Spleen (tissue), 13 donors: ENCODE results near the gene DNAJC4. TPM values are rescaled to one million over a fixed set of nuclear protein-coding genes. Genes with fewer than 3 reads are reported as not detected.

Experiments used
- DNase-seq: peaks from one replicate; pipeline ENCODE4 v3.0.0-alpha.2; 2020
- H3K27ac ChIP-seq, 8 donors: fragments of 200-600 bp; sonication (generic) in 7 of 8; 1 replicate in 4 of 8; 2 replicates in 4 of 8; pipeline versions ENCODE4 v1.5.0 to v1.8.0; 2016 to 2021; ENCODE audit warnings: inconsistent platforms in 4 of 8, mild to moderate bottlenecking in 4 of 8, moderate library complexity in 1 of 8
- H3K27me3 ChIP-seq, 7 donors: fragments of 200-600 bp; sonication (generic) in 6 of 7; replicated peaks in 1 of 7; 1 replicate in 4 of 7; 2 replicates in 3 of 7; pipeline versions ENCODE4 v1.5.0 to v1.8.0; 2016 to 2021; ENCODE audit warnings: inconsistent platforms in 3 of 7, mild to moderate bottlenecking in 1 of 7
- H3K36me3 ChIP-seq, 6 donors: fragments of 200-600 bp; sonication (generic) in 5 of 6; 1 replicate in 4 of 6; 2 replicates in 2 of 6; pipeline versions ENCODE4 v1.5.0 to v1.8.0; 2016 to 2021; ENCODE audit warnings: inconsistent platforms in 2 of 6
- H3K4me1 ChIP-seq, 6 donors: fragments of 200-600 bp; sonication (generic) in 5 of 6; 1 replicate in 3 of 6; 2 replicates in 3 of 6; pipeline versions ENCODE4 v1.5.0 to v1.8.0; 2016 to 2021; ENCODE audit warnings: inconsistent platforms in 3 of 6
- H3K4me3 ChIP-seq, 8 donors: fragments of 200-600 bp; sonication (generic) in 7 of 8; 1 replicate in 4 of 8; 2 replicates in 4 of 8; pipeline versions ENCODE4 v1.5.0 to v1.8.0; 2016 to 2021; ENCODE audit warnings: inconsistent platforms in 4 of 8, mild to moderate bottlenecking in 4 of 8, moderate library complexity in 2 of 8
- H3K9me3 ChIP-seq, 8 donors: fragments of 200-600 bp; sonication (generic) in 7 of 8; 1 replicate in 4 of 8; 2 replicates in 4 of 8; pipeline versions ENCODE4 v1.5.0 to v1.8.0; 2016 to 2021; ENCODE audit warnings: inconsistent platforms in 4 of 8
- CTCF ChIP-seq, 11 experiments: fragments of 200-600 bp in 7 of 11; fragments of 450-650 bp in 4 of 11; sonication (generic) in 4 of 11; IDR thresholded peaks in 8 of 11; conservative IDR thresholded peaks in 3 of 11; 1 replicate in 7 of 11; 2 replicates in 4 of 11; pipeline versions ENCODE4 v1.4.0 to v1.8.0; 2016 to 2021; ENCODE audit warnings: antibody characterized with exemption in 11 of 11, inconsistent platforms in 4 of 11, mild to moderate bottlenecking in 1 of 11
- POLR2A ChIP-seq, 3 donors: fragments of 450-650 bp; IDR thresholded peaks; one replicate each; pipeline ENCODE4 v1.5.1; 2017; ENCODE audit warnings: antibody characterized with exemption in 3 of 3, mild to moderate bottlenecking in 1 of 3
- POLR2AphosphoS5 ChIP-seq, 3 donors: sonication (generic); formaldehyde crosslinking; IDR thresholded peaks; one replicate each; pipeline ENCODE4 v1.5.1; 2017; ENCODE audit warnings: antibody characterized with exemption in 3 of 3
- WGBS, 5 donors: extraction: QIAGEN DNeasy Blood & Tissue Kit in 3 of 5; methylation state at CpG; one replicate each; pipeline versions ENCODE4 v1.1.5 to v1.1.7; 2013 to 2018; 5-methylcytosine and 5-hydroxymethylcytosine counted together
- intact Hi-C: fragments of 100-400 bp; cut with DNase I; formaldehyde crosslinking; loops from one replicate; pipeline ENCODE4 v1.15.0; 2023; ENCODE audit warnings: low total_unique reads
- long read RNA-seq, 2 donors: transcript quantifications; one replicate each; lab custom pipeline, GENCODE V29; 2026
- polyA plus RNA-seq, 3 donors: library from polyadenylated mRNA; stranded (reverse); fragments of 200-250 nt; gene quantifications; one replicate each; pipeline ENCODE4 v1.2.1, GENCODE V29; 2013
- total RNA-seq, 7 donors: library from RNA; depleted of rRNA in 3 of 7; stranded (reverse); fragments of >200 nt in 3 of 7; fragmentation: NEBNext Ultra II Directional in 4 of 7; extraction: Animal tissue kit (Norgen Biotek cat#: 25700) in 4 of 7; gene quantifications; one replicate each; pipeline versions ENCODE4 v1.1.0 to v1.2.1, GENCODE V29; 2016 to 2021
- donor health status: healthy with polysubstance abuse.
- donor health status: DM: no; HTN: no; CAD: no; lungs with moderate emphysema.
- donor health status: DM: no; HTN: no; CAD: no.
- donor health status: Bipolar disorder and iron deficiency.
- donor health status: healthy.
- donor health status: DM: no; HTN: no; CAD: no.
- donor health status: DM: yes; HTN: yes; CAD: no.

The DNAJC4 gene, protein sequence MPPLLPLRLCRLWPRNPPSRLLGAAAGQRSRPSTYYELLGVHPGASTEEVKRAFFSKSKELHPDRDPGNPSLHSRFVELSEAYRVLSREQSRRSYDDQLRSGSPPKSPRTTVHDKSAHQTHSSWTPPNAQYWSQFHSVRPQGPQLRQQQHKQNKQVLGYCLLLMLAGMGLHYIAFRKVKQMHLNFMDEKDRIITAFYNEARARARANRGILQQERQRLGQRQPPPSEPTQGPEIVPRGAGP
- 10 to 100 TPM; 28.0 to 59.9 (median 49.0) TPM for total RNA-seq
- polyA plus RNA-seq: 100 to 1,000 TPM in 1 of 3 donors, 10 to 100 TPM in 2; 83.7 to 113 (median 85.8) TPM
- long read RNA-seq, donor 1, partial matches to known transcripts: 26 of 27 reads
- long read RNA-seq, donor 1, other reads (novel, unspliced or antisense): 0 of 27 reads
- long read RNA-seq, donor 2, partial matches to known transcripts: 5 of 7 reads
- long read RNA-seq, donor 2, other reads (novel, unspliced or antisense): 0 of 7 reads

- peaks cover 51 to 93% (median 78%) of the 10 kb centered on the region in 6 donors for H3K4me1 ChIP-seq
- H3K9me3 ChIP-seq: no peaks in the 10 kb centered on the region
- peaks cover 0 to 6% (median 0%) of the 10 kb centered on the region in 6 donors for H3K36me3 ChIP-seq
- H3K27me3 ChIP-seq: no peaks in the 10 kb centered on the region
- peak within 1 kb of the TSS; percentile 78 to 98 (median 96) for H3K27ac ChIP-seq
- H3K4me3 ChIP-seq: peak within 1 kb of the TSS; percentile 45 to 87 (median 67)
- peak; percentile 97 for DNase-seq
- TF ChIP-seq POLR2A (IDR thresholded peaks at IDR 0.05) (peak in 1 of 3 donors; percentile 19), POLR2AphosphoS5 (IDR thresholded peaks at IDR 0.05) (peak; percentile 86 to 89 (median 86)), CTCF (IDR thresholded peaks at IDR 0.05 in 8 of 11, conservative IDR thresholded peaks at IDR 0.05 in 3 of 11) (peak in 1 of 11 experiments; percentile 20)
- intact Hi-C loops: no loop called here
- WGBS, 5 donors: 0 to 1% (median 1%) methylated on average over 59 to 62 of the region's 62 CpGs
Measured at GRCh38 chr11:64230171-64230984, at the start of gene DNAJC4. Gene DNAJC4, plus strand, starts transcription at chr11:64230548. Its CDS starts 307 bp downstream, at chr11:64230855.

DNA sequence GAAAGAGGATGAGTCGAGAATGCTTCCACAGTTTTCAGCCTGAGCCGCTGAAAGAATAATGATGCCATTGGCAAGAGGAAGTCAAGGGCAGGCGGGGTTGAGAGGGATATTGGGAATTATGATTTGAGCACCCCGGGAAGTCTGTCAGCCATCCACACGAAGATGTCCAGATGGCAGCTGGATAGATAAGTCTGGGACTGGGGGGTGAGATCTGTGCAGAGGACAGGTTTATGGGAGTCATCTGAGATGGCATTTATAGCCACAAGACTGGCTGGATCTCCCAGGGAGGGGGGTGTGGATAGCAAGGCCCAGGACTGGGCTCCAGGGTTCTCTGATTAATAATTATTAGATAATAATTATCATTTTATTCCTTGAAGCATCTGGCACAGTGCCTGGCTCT is 49.5 kb upstream of the DNAJC4 start:
- H3K27me3 ChIP-seq: no peaks in the 10 kb centered on the region
- peaks cover 25 to 54% (median 43%) of the 10 kb centered on the region in 6 donors for H3K4me1 ChIP-seq
- TF ChIP-seq POLR2A (IDR thresholded peaks at IDR 0.05): no peak
- no peak for TF ChIP-seq CTCF (IDR thresholded peaks at IDR 0.05 in 8 of 11, conservative IDR thresholded peaks at IDR 0.05 in 3 of 11)
- no peak for TF ChIP-seq POLR2AphosphoS5 (IDR thresholded peaks at IDR 0.05)
- H3K27ac ChIP-seq: peak overlapping the region in 6 of 8 donors; percentile 26 to 77 (median 72)
- no peaks in the 10 kb centered on the region for H3K36me3 ChIP-seq
- DNase-seq: no peak
- WGBS, 5 donors: 70 to 76% (median 74%) methylated on average over 5 of the region's 5 CpGs
- H3K4me3 ChIP-seq: no peak overlapping the region
- intact Hi-C loops: no loop called here
- no peaks in the 10 kb centered on the region for H3K9me3 ChIP-seq

GRCh38 chr11:64181506-64182411 is 48.6 kb upstream of the DNAJC4 start:
- Histone ChIP-seq H3K9me3 (no peaks in the 10 kb centered on the region), H3K27me3 (no peaks in the 10 kb centered on the region), H3K27ac (peak overlapping the region in 7 of 8 donors; percentile 10 to 77 (median 68)), H3K4me3 (peak overlapping the region in 1 of 8 donors; percentile 25), H3K36me3 (no peaks in the 10 kb centered on the region), H3K4me1 (peaks cover 25 to 54% (median 43%) of the 10 kb centered on the region in 6 donors)
- TF ChIP-seq CTCF (IDR thresholded peaks at IDR 0.05 in 8 of 11, conservative IDR thresholded peaks at IDR 0.05 in 3 of 11): no peak
- TF ChIP-seq POLR2A (IDR thresholded peaks at IDR 0.05): peak in 1 of 3 donors; percentile 41
- peak; percentile 83 to 94 (median 90) for TF ChIP-seq POLR2AphosphoS5 (IDR thresholded peaks at IDR 0.05)
- DNase-seq: peak; percentile 90
- 42 to 55% (median 43%) methylated on average over 13 to 17 of the region's 17 CpGs for WGBS, 5 donors
- intact Hi-C loops: no loop called here
